ENCODE results near the gene EML4. TPM values are rescaled to one million over a fixed set of nuclear protein-coding genes. Genes with fewer than 3 reads are reported as not detected.

EML4 gene
- total RNA-seq, 2 donors from 2014 or later, result 4.4 to 9.3 TPM

GRCh38 chr2:42274863-42275262 is 105.7 kb downstream of the EML4 start:
- H3K27ac ChIP-seq, result no peak overlapping the region
- TF ChIP-seq, protein P1, sequence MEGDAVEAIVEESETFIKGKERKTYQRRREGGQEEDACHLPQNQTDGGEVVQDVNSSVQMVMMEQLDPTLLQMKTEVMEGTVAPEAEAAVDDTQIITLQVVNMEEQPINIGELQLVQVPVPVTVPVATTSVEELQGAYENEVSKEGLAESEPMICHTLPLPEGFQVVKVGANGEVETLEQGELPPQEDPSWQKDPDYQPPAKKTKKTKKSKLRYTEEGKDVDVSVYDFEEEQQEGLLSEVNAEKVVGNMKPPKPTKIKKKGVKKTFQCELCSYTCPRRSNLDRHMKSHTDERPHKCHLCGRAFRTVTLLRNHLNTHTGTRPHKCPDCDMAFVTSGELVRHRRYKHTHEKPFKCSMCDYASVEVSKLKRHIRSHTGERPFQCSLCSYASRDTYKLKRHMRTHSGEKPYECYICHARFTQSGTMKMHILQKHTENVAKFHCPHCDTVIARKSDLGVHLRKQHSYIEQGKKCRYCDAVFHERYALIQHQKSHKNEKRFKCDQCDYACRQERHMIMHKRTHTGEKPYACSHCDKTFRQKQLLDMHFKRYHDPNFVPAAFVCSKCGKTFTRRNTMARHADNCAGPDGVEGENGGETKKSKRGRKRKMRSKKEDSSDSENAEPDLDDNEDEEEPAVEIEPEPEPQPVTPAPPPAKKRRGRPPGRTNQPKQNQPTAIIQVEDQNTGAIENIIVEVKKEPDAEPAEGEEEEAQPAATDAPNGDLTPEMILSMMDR (IDR thresholded peaks at IDR 0.05), result no peak
- no peak for DNase-seq (ENCODE audit: low spot score)
- H3K36me3 ChIP-seq, result no peaks in the 10 kb centered on the region
- no peaks in the 10 kb centered on the region for H3K9me3 ChIP-seq
- H3K4me3 ChIP-seq, result no peak overlapping the region
- H3K27me3 ChIP-seq, result no peaks in the 10 kb centered on the region
- H3K4me1 ChIP-seq, result no peaks in the 10 kb centered on the region

DNA sequence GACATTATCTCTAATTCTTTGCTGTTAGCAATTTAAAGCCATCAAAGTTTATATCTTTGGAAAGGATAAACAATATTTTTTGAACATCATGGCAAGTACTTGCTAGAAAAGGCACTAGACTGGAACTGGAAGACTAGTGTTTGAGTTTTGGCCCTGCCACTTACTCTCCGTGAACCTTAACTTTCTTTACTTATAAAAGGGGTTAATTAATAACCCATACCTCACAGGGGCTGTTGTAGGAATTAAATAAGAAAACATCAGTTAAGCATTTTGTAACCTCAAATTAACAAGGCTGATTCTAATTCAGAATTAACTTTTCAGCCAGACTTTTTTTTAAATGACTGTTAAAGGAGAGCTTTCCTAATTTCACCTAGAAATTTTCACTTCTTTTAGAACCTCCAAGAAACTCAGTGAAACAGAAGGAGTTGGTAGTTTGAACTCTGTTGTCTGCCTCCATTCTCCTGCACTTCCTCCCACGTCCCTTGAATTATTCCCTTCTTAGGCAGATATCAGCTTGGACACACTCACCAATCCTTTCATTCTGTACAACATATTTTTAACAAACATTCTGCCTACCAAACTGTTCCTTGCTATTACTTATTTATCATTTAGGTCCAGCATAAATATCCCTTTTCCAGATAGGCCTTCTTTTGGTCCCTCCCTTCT is 112.4 kb downstream of the EML4 start:
- H3K36me3 ChIP-seq, result peaks cover 16% of the 10 kb centered on the region

GRCh38 chr2:42284019-42284418 is 114.9 kb downstream of the EML4 start:
- Histone ChIP-seq H3K4me3 (no peak overlapping the region), H3K36me3 (peaks cover 16% of the 10 kb centered on the region), H3K9me3 (no peaks in the 10 kb centered on the region), H3K4me1 (no peaks in the 10 kb centered on the region), H3K27me3 (no peaks in the 10 kb centered on the region), H3K27ac (no peak overlapping the region)
- no peak for DNase-seq (ENCODE audit: low spot score)
- TF ChIP-seq, protein P1 (IDR thresholded peaks at IDR 0.05), result no peak

More for the DNA sequence above, 112.4 kb downstream of the EML4 start:
- TF ChIP-seq, protein P1 (IDR thresholded peaks at IDR 0.05), result no peak
- Histone ChIP-seq H3K4me1 (no peaks in the 10 kb centered on the region), H3K9me3 (no peaks in the 10 kb centered on the region), H3K27me3 (no peaks in the 10 kb centered on the region), H3K4me3 (no peak overlapping the region), H3K27ac (no peak overlapping the region)
- no peak for DNase-seq (ENCODE audit: low spot score)

- H3K4me1 ChIP-seq, result no peaks in the 10 kb centered on the region
- no peak for DNase-seq (ENCODE audit: low spot score)
- H3K9me3 ChIP-seq, result no peaks in the 10 kb centered on the region
- H3K27ac ChIP-seq, result no peak overlapping the region
- no peaks in the 10 kb centered on the region for H3K27me3 ChIP-seq
- H3K36me3 ChIP-seq, result peaks cover 21% of the 10 kb centered on the region
- TF ChIP-seq, protein P1 (IDR thresholded peaks at IDR 0.05), result no peak
- no peak overlapping the region for H3K4me3 ChIP-seq
Measured at GRCh38 chr2:42286268-42286946, 117.3 kb downstream of the EML4 start.

DNA sequence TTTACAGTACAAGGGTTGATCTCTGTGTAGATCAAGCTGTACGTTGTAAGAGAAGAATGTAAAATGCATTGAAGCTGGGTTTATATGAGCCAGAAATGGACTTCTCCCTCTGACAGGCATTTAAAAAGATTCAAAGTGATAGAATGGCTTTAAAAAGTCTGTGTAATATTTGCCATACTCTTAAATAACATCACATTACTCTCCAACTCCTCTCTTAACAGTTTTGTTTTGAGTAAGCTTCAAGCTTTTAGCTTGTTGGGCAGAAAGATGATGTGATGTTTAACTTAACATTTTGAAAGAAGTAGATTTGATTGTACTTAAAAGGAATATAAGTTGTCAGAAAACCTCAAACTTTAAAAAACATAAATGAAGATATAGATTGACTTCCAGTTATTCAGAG is 119.7 kb downstream of the EML4 start:
- H3K36me3 ChIP-seq, result peaks cover 7% of the 10 kb centered on the region

More for the DNA sequence above, 119.7 kb downstream of the EML4 start:
- H3K27me3 ChIP-seq, result no peaks in the 10 kb centered on the region
- H3K4me3 ChIP-seq, result no peak overlapping the region
- TF ChIP-seq, protein P1 (IDR thresholded peaks at IDR 0.05), result no peak
- H3K4me1 ChIP-seq, result no peaks in the 10 kb centered on the region
- no peaks in the 10 kb centered on the region for H3K9me3 ChIP-seq
- no peak overlapping the region for H3K27ac ChIP-seq
- DNase-seq (ENCODE audit: low spot score), result no peak
